Tibial nerve (tissue), 4 donors: ENCODE results near the gene CACNG7. TPM values are rescaled to one million over a fixed set of nuclear protein-coding genes. Genes with fewer than 3 reads are reported as not detected.

Experiments
- DNase-seq, 2 donors: peaks; one replicate each; pipeline ENCODE4 v3.0.0-alpha.2; 2019; ENCODE audit warnings: low spot score in 2 of 2
- H3K27ac ChIP-seq, 4 donors: fragments of 200-600 bp; sonication (generic) in 3 of 4; one replicate each; pipeline ENCODE4 v1.5.1; 2017 to 2019; ENCODE audit warnings: mild to moderate bottlenecking in 1 of 4
- H3K27me3 ChIP-seq, 2 donors: fragments of 200-600 bp; sonication (generic) in 1 of 2; one replicate each; pipeline versions ENCODE4 v1.5.1 to v1.6.0; 2017 to 2019
- H3K36me3 ChIP-seq, 3 donors: fragments of 200-600 bp; sonication (generic); one replicate each; pipeline ENCODE4 v1.5.1; 2018 to 2019
- H3K4me1 ChIP-seq, 4 donors: fragments of 200-600 bp; sonication (generic) in 3 of 4; one replicate each; pipeline ENCODE4 v1.5.1; 2017 to 2019
- H3K4me3 ChIP-seq, 4 donors: fragments of 200-600 bp; sonication (generic) in 3 of 4; one replicate each; pipeline ENCODE4 v1.5.1; 2017 to 2019; ENCODE audit warnings: mild to moderate bottlenecking in 1 of 4, moderate library complexity in 1 of 4
- H3K9me3 ChIP-seq, 4 donors: fragments of 200-600 bp; sonication (generic) in 3 of 4; one replicate each; pipeline ENCODE4 v1.5.1; 2017 to 2019
- EP300 ChIP-seq, 2 donors: sonication (generic); formaldehyde crosslinking; IDR thresholded peaks; one replicate each; pipeline ENCODE4 v1.6.1; 2017; ENCODE audit warnings: antibody characterized with exemption in 2 of 2, mild to moderate bottlenecking in 1 of 2
- POLR2A ChIP-seq, 2 donors: fragments of 450-650 bp; IDR thresholded peaks; one replicate each; pipeline ENCODE4 v1.6.1; 2017; ENCODE audit warnings: antibody characterized with exemption in 2 of 2, mild to moderate bottlenecking in 2 of 2, moderate library complexity in 2 of 2
- WGBS, 2 donors: methylation state at CpG; one replicate each; pipeline ENCODE4 v1.1.5; 2018; 5-methylcytosine and 5-hydroxymethylcytosine counted together
- total RNA-seq, 4 donors: library from RNA; depleted of rRNA; stranded (reverse); fragments of >200 nt; gene quantifications; one replicate each; pipeline ENCODE4 v1.1.0, GENCODE V29; 2016
- TF ChIP-seq, protein P1 (sequence below), 5 experiments: fragments of 200-600 bp in 3 of 5; fragments of 450-650 bp in 2 of 5; sonication (generic) in 3 of 5; IDR thresholded peaks; one replicate each; pipeline ENCODE4 v1.5.1; 2016 to 2019; ENCODE audit warnings: antibody characterized with exemption in 5 of 5, mild to moderate bottlenecking in 3 of 5, moderate library complexity in 2 of 5

CACNG7 gene
- total RNA-seq, 4 donors from 2014 or later = not detected

DNA sequence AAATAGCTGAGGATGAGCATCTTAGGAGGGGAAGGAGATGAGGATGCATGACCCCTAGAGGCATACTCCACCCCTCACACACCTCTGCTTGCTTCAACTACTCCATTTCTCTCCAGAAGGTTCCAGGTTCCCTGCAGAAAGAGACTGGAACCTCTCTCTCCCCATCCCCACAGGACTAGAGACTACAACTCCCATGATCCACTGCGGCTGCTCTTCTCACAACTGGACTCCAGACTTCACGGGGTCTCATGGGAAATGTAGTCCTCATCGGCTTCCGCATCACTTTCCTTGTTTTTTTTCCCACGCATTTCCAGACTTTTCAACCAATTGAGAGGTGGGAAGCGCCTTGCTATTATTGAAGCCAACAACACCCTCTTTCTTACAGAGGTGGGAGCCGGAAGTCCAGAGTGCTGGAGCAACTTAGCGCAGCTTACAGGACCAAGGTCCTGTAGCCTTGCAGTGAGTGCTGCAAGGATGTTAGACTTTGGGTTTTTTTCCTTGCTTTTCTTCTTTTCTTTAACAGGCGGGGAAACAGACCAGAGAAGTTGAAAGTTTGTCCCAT is 68.4 kb downstream of the CACNG7 start:
- 4% methylated on average over 9 of the region's 9 CpGs for WGBS, 2 donors
- peak; percentile 24 to 87 for DNase-seq
- Histone ChIP-seq H3K9me3 (peaks cover 0 to 5% (median 0%) of the 10 kb centered on the region in 4 donors), H3K27me3 (peaks cover 0 to 58% of the 10 kb centered on the region in 2 donors), H3K4me3 (peak overlapping the region in 1 of 4 donors; percentile 32), H3K36me3 (no peaks in the 10 kb centered on the region), H3K4me1 (peaks cover 0 to 32% (median 0%) of the 10 kb centered on the region in 4 donors), H3K27ac (no peak overlapping the region)
- TF ChIP-seq, protein P1, sequence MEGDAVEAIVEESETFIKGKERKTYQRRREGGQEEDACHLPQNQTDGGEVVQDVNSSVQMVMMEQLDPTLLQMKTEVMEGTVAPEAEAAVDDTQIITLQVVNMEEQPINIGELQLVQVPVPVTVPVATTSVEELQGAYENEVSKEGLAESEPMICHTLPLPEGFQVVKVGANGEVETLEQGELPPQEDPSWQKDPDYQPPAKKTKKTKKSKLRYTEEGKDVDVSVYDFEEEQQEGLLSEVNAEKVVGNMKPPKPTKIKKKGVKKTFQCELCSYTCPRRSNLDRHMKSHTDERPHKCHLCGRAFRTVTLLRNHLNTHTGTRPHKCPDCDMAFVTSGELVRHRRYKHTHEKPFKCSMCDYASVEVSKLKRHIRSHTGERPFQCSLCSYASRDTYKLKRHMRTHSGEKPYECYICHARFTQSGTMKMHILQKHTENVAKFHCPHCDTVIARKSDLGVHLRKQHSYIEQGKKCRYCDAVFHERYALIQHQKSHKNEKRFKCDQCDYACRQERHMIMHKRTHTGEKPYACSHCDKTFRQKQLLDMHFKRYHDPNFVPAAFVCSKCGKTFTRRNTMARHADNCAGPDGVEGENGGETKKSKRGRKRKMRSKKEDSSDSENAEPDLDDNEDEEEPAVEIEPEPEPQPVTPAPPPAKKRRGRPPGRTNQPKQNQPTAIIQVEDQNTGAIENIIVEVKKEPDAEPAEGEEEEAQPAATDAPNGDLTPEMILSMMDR (IDR thresholded peaks at IDR 0.05) = no peak
- no peak for TF ChIP-seq EP300 (IDR thresholded peaks at IDR 0.05)
- TF ChIP-seq POLR2A (IDR thresholded peaks at IDR 0.05) = no peak

DNA sequence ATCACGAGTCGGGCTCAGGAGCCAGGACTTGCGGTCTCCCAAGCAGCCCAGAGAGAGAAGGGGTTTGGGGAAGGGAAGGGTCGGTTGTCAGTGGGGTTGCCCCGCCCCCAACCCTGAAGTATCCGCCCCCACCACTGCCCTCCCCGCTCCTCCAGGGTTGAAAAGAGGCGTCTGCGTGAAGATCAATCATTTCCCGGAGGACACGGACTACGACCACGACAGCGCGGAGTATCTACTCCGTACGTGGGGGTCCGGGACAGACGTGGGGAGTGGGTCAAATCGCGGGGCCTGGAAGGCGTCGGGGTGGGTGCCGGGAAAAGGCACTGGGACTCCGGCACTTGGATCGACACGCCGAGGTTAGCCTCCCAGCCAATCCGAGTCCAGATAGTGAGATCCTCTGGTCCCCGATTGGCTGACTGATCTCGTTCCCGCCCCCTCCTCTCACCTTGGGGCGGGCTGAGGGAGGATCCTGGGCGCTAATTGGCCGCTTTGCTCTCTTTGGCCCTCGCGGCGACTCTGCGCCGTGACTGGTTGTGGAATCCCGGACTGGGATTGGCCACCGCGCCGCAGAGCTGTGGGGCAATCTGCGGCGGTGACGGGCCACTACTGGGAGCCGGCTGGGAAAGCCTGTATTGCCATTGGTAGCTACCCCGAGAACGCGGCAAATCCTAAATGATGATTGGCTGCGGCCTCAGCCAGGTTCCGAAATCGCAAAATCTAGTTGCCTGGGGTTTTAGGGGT is 69.1 kb downstream of the CACNG7 start:
- peaks cover 0 to 32% (median 0%) of the 10 kb centered on the region in 4 donors for H3K4me1 ChIP-seq
- peaks cover 0 to 62% of the 10 kb centered on the region in 2 donors for H3K27me3 ChIP-seq
- DNase-seq = peak in 1 of 2 donors; percentile 25
- peaks cover 0 to 5% (median 0%) of the 10 kb centered on the region in 4 donors for H3K9me3 ChIP-seq
- H3K4me3 ChIP-seq = peak overlapping the region in 1 of 4 donors; percentile 32
- no peak for TF ChIP-seq EP300 (IDR thresholded peaks at IDR 0.05)
- no peak for TF ChIP-seq POLR2A (IDR thresholded peaks at IDR 0.05)
- TF ChIP-seq, protein P1 (IDR thresholded peaks at IDR 0.05) = no peak
- WGBS, 2 donors = 4 to 8% methylated on average over 50 of the region's 54 CpGs
- H3K36me3 ChIP-seq = no peaks in the 10 kb centered on the region
- no peak overlapping the region for H3K27ac ChIP-seq

DNA sequence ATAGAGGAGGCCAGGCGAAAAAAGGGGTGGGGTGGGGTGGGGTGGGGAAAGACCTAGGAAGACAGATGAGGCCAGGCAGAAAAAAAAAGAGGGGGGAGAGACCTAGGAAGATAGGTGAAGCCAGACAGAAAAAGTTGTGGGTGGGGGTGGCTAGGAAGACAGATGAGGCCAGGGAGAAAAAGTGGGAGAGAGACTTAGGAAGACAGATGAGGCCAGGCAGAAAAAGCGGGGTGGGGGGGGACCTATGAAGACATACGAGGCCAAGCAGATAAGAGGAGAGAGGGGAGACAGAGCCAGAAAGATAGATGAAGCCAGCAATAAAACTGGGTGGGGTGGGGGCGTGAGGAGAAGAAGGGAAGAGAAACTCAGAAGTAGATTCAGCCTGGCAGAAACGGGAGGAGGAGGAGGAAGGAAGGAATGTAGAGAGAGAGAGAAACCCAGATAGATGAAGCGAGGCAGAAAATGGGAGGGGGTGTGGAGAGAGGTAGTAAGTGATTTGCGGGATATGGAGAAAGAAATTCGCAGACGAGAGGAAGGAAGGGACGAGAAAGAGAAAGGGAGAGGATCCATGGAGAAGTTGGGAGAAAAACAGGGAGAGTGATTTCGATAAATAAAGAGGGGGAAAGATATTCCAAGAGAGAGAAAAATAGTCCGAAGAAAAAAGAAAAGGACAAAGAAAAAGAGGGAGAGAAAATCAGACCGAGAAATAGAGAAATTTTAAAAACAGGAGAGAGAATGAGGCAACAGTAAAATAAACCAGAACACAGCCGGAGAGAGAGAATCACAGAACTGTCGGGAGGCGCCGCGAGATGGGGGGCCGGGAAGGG is 70.1 kb downstream of the CACNG7 start:
- Histone ChIP-seq H3K4me1 (peaks cover 0 to 32% (median 0%) of the 10 kb centered on the region in 4 donors), H3K9me3 (peaks cover 0 to 5% (median 0%) of the 10 kb centered on the region in 4 donors), H3K36me3 (no peaks in the 10 kb centered on the region), H3K27ac (no peak overlapping the region), H3K27me3 (peaks cover 0 to 66% of the 10 kb centered on the region in 2 donors), H3K4me3 (peak overlapping the region in 1 of 4 donors; percentile 28)
- TF ChIP-seq EP300 (IDR thresholded peaks at IDR 0.05) (no peak), POLR2A (IDR thresholded peaks at IDR 0.05) (no peak)
- TF ChIP-seq, protein P1 (IDR thresholded peaks at IDR 0.05) = no peak
- no peak for DNase-seq
- WGBS, 2 donors = 3% methylated on average over 19 of the region's 19 CpGs

DNA sequence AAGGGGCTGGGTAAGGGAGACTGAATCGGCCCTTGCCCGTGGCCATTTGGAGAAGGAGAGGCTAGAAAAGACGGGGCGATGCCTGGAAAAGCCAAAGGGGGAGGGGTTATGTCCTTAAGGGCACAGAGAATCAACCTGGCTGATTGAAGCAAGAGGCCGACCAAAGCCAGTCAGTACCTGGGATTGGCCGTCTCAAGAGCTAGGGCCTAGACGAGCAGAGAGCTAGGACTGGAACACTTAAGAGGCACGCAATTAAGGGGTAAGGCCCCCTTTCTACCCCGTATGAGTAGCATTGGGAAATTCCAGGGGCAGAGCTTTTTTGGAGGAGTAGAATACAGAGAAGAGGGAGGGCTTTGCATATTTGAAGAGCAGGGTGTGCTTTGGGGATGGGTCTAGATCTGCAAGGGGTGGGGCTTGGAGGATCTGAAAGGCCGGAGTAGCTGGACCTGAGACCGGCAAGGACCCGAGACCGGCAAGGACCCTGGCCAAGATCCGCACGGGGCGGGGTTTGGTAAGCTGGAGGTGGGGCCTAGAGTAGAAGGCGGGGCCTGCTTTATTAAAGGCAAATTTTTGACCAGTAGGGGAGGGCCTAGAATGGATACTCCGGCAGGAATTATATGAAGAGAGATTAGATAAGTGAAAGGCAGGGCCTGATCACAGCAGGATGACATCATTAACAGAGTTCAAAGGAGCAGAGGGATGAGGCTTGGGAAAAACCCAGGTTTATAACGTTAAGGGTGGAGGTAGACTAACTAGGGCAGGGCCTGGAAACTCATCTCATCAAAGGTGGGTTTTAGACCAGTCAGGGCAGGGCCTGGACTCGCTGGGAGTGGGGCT is 71.7 kb downstream of the CACNG7 start:
- DNase-seq = no peak
- TF ChIP-seq EP300 (IDR thresholded peaks at IDR 0.05) = no peak
- TF ChIP-seq POLR2A (IDR thresholded peaks at IDR 0.05) = no peak
- TF ChIP-seq, protein P1 (IDR thresholded peaks at IDR 0.05) = no peak
- Histone ChIP-seq H3K27me3 (peaks cover 0 to 66% of the 10 kb centered on the region in 2 donors), H3K4me3 (peak overlapping the region in 1 of 4 donors; percentile 28), H3K36me3 (no peaks in the 10 kb centered on the region), H3K4me1 (peaks cover 0 to 32% (median 0%) of the 10 kb centered on the region in 4 donors), H3K27ac (no peak overlapping the region), H3K9me3 (peaks cover 0 to 5% (median 0%) of the 10 kb centered on the region in 4 donors)
- 24 to 25% methylated on average over 20 of the region's 20 CpGs for WGBS, 2 donors
